Activated CD4-positive, CD25-positive, alpha-beta regulatory T cell treated with anti-CD3 and anti-CD28 coated beads, Interleukin-2, amount 50 U/mL, for 24 hours (primary cell): ENCODE data around the gene IVL.

ENCODE experiments used
- ATAC-seq, 2 donors: fragments of 150-1000 bp; cut with Tn5 transposase; one replicate each; pipeline ENCODE4 v1.10.0; 2021; ENCODE audit warnings: mild to moderate bottlenecking in 1 of 2, moderate library complexity in 1 of 2

Gene IVL

DNA sequence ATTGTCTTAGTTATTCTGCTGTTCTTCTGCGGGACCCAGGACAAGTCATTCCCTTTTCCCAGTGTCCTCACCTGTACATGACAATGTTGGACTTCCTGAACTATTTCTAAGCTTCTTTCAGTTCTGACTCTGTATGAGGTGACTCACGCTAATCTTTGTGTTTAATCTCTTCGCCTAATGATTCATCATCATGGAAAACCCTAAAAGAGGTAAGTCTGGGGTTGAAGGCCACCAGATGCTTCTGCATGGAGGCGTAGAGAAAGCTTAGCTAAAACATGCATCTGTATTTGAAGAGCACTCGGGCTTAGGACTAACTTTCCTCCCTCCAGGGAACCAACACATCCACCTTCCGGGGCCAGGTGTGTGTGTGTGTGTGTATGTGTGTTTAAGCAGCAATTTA is 46.1 kb downstream of the IVL start:
- no peak for ATAC-seq

DNA sequence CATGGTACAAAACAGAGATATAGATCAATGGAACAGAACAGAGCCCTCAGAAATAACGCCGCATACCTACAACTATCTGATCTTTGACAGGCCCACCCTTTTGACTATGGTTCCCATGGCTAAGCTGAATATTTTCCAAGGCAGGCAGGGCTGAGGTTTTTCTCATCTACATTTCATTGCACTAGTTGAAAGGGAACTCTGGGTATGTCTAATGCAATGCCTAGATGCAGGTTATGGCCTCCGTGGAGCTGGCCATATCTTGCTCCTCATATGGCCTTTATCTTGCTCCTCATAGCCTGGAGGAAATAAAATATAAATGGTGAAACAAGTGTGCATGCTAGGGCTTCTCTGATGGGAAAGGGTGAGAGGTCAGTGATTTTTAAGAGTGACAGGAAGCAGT is 49.2 kb downstream of the IVL start:
- no peak for ATAC-seq

DNA sequence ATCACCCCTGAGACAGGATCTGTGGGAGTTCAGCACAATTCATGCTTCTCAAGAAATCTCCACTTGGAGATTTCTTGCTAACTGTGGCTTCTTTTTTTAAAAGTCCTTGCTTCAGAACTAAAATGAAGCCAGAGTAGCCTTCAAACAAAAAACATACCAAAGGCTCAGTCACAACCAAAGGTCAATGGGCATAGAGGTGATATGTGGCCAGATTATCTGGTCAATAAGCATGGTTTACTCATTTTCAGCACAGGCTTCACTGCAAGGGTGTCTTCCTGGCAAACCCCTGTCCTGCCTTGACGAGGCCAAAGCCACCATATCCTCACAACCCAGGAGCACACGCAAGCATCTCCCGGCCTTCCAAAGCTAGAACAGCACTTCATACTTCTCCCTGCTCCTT is 50.9 kb downstream of the IVL start:
- ATAC-seq = no peak

DNA sequence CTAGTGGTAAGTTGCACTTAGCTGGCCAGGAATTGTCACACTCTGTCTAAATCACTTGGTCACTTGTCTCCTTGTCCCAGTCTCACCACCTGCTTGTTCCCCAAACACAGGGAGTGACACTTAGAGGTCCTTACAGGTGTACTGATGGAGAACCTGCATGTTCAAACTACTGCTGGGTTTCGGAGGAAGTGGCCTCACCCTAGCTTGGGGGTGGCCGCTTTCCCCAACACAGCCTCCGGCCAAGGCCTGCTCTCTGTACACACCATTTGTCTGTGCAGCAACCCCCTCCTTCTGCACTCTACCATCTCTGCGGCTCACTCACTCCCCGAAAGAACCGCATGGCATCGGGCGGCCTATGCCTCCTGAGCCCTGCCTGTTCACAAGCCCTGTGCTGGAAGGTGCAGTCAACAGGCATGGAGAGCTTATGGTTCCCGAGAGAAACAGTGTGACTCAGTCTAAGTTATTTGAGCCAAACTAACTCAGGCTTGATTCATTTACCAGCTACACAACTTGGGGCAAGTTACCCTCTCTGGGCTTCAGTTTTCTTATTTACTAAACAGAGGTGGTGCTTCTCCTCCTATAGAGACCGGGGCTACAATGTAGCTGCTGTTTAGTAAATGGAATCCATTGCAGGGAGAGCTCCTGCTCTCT is 51.6 kb downstream of the IVL start:
- ATAC-seq = no peak

DNA sequence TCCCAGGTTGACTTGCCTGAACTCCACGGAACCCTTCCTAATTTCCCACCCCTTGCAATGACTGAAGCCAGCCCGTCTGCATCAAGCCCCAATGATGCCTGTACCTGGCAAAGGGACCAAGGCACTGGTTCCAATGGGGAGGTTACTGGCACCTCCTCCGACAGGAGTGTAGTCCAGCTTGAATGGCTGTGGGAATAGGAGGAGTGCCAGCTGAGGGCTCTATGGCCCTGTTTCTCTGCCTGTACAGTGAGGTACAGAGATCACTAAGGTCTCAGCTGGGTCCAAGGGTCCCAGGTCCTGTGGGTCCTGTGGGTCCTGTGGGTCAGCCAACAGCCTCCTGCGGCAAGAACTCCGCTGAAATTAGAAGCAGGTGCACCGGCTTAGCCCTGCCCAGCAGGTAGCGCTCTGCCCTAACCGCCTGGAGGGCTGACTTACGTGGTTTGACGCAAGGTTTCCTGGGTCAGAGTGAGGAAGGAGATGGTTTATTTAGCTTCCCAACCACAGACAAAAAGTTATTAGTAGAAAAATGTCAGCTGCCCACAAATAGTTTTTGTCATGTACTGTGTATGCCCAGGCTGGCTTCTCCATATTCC is 52.2 kb downstream of the IVL start:
- no peak for ATAC-seq
